Occipital lobe (tissue), 2 donors: Measurements from ENCODE around the gene TACC2. TPM values are rescaled to one million over a fixed set of nuclear protein-coding genes. Genes with fewer than 3 reads are reported as not detected.
"Not testable (repeated sequence)": the region's sequence is repeated elsewhere in the genome, so short reads cannot be mapped to it uniquely, and the experiment has no call there.

Experiments used
- DNase-seq: peaks from one replicate; lab custom pipeline; 2025; lab: John Stamatoyannopoulos, UW
- total RNA-seq: library from RNA; depleted of rRNA; stranded (reverse); fragments of >200 nt; gene quantifications from one replicate; pipeline ENCODE4 v1.2.3, GENCODE V29; 2014

TACC2 gene
- total RNA-seq, 1 donor from 2014 or later: 16.1 TPM

DNA sequence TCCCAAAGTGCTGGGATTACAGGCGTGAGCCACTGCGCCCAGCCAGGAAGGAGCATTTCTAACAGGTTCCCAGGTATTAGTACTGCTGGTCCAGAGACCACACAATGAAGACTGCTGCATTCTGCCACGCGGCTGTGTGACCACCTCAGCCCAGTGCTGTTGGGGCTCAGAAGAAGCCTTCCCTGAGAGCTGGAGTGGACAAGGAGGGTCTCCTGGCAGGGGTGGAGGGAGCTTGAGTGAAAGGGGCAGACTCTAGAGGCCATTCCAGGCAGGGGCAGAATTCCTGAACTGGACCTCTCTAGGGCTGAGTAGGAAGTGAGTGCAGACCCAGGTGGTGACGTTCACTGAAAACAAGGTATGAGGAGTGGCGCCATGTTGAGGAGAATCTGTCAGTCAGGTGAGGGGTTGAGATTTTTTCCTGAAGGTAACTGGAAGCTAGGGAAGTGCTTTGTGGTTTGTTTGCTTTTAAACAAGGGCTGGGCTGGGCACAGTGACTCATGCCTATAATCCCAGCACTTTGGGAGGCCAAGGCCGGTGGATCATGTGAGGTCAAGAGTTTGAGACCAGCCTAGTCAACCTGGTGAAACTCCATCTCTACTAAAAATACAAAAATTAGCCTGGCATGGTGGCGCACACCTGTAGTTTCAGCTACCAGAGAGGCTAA, 67.6 kb downstream of the TACC2 start:
- DNase-seq: no peak

GRCh38 chr10:122057841-122058413, 69.0 kb downstream of the TACC2 start:
- DNase-seq: no peak

DNA sequence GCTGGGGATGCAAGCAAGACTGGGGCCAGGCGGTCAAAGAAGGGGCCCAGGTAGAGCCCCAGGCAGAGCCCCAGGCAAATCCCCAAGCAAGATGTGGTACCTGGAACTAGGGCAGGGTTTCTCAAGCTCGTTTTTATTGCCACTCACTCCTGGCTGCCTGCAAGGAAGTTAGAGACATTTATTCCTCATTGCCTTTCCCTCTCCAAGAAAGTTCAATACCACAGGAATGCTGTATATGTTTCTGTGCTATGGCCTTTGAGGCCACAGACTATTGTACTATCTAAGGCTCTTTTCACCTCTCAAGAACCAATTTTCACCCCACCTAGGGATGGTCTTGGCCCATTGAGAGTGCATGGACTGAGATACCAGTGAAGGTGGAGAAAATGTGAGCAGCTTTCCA, 71.3 kb downstream of the TACC2 start:
- DNase-seq: no peak

GRCh38 chr10:122062831-122063674, 74.1 kb downstream of the TACC2 start:
- DNase-seq: peak; percentile 7

DNA sequence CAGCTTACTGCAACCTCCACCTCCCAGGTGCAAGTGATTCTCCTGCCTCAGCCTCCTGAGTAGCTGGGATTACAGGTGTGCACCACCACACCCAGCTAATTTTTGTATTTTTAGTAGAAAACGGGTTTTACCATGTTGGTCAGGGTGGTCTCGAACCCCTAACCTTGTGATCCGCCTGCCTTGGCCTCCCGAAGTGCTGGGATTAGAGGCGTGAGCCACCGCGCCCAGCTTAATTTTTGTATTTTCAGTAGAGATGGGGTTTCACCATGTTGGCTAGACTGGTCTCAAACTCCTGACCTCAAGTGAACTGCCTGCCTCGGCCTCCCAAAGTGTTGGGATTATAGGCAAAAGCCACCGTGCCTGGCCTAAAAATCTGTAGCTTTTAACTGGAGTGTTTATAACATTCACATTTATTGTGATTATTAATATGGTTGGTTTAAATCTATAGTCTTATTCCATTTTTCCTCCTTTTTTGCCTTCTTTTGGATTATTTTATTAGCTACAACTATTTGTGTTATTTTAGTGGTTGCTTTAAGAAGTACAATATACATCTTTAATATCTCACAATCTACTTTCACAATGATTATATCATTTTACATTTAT, 77.5 kb downstream of the TACC2 start:
- not testable (repeated sequence) for DNase-seq

DNA sequence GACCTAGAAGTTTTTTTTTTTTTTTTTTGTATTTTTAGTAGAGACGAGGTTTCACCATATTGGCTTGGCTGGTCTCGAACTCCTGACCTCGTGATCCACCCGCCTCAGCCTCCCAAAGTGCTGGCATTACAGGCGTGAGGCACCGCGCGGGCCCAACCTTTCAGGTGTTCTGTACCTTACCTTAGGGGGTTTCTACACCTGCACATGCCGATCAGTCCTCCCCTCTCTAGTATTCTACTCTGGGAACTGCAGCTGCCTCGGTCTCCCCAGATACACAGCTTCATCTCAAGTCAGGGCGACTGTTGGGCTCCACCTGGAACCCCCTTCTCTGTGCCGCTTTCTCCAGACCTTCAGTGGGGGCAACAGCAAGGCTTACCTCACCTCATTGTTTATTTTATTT, 79.9 kb downstream of the TACC2 start:
- DNase-seq: no peak

DNA sequence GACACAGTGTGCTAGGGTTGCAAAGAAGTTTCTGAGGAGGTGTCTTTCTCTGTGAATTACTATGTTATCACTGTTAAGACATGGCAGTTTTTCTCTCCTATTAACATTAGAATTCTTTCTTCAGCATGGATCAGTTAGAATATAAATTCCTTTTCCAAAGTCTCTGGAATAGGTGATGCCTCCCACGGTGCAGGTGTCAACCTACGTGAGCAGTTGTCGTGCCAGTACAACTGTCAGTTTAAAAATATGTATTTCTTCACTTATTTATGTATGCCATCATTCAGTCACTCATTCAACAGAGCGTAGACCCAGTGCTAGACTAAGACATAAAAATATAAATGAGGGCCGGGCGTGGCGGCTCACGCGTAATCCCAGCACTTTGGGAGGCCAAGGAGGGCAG, 83.5 kb downstream of the TACC2 start:
- DNase-seq: no peak

DNA sequence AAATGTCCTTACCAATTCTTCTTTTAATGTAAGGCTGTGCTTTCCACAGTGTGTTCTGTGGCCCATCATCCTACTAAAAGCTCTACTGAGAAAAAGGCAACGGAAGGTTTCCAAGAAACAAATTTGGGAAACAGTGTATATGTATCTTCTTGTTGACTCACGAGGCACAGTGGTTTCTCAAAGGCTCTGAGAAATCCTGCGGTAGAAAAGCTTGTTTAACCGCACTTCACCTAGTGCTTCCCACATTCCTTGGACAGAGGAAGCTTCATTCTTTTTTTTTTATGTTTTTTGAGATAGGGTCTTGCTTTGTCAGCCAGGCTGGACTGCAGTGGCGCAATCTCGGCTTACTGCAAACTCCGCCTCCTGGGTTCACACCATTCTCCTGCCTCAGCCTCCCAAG, 84.5 kb downstream of the TACC2 start:
- DNase-seq: no peak

DNA sequence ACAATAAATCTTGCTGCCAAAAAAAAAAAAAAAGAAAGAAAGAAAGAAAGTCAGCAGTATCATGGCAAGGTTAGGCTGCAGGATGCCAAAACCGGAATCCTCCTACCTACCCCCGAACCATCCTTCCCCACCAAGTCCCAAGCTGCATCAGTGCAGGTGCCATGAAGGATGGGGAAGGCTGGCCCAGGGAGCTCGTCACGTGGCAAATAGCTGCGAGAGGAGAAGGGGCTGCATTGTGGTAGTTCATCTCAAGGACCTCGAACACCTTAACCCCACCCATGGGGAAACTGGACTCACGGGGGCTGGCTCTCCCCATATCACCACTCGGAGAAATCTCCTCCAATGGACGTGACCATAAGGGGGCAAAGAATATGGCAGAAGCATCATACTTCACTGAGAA, 86.2 kb downstream of the TACC2 start:
- no peak for DNase-seq

GRCh38 chr10:122075876-122076275, 86.9 kb downstream of the TACC2 start:
- DNase-seq: not testable (repeated sequence)

GRCh38 chr10:122077311-122077875, 88.4 kb downstream of the TACC2 start:
- no peak for DNase-seq

GRCh38 chr10:122078326-122078725, 89.4 kb downstream of the TACC2 start:
- no peak for DNase-seq

- DNase-seq: no peak
Measured at GRCh38 chr10:122078965-122079795, 90.2 kb downstream of the TACC2 start.

DNA sequence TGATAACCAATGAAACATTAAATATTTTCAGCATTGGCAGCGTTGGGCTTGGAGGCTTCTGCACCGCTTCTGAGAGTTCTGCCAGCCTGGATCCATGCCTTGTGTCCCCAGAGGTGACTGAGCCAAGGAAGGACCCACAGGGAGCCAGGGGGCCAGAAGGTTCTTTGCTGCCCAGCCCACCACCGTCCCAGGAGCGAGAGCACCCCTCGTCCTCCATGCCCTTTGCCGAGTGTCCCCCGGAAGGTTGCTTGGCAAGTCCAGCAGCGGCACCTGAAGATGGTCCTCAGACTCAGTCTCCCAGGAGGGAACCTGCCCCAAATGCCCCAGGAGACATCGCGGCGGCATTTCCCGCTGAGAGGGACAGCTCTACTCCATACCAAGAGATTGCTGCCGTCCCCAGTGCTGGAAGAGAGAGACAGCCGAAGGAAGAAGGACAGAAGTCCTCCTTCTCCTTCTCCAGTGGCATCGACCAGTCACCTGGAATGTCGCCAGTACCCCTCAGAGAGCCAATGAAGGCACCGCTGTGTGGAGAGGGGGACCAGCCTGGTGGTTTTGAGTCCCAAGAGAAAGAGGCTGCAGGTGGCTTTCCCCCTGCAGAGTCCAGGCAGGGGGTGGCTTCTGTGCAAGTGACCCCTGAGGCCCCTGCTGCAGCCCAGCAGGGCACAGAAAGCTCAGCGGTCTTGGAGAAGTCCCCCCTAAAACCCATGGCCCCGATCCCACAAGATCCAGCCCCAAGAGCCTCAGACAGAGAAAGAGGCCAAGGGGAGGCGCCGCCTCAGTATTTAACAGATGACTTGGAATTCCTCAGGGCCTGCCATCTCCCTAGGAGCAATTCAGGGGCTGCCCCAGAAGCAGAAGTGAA, 93.9 kb downstream of the TACC2 start:
- no peak for DNase-seq

GRCh38 chr10:122083478-122084025, 94.6 kb downstream of the TACC2 start:
- no peak for DNase-seq

DNA sequence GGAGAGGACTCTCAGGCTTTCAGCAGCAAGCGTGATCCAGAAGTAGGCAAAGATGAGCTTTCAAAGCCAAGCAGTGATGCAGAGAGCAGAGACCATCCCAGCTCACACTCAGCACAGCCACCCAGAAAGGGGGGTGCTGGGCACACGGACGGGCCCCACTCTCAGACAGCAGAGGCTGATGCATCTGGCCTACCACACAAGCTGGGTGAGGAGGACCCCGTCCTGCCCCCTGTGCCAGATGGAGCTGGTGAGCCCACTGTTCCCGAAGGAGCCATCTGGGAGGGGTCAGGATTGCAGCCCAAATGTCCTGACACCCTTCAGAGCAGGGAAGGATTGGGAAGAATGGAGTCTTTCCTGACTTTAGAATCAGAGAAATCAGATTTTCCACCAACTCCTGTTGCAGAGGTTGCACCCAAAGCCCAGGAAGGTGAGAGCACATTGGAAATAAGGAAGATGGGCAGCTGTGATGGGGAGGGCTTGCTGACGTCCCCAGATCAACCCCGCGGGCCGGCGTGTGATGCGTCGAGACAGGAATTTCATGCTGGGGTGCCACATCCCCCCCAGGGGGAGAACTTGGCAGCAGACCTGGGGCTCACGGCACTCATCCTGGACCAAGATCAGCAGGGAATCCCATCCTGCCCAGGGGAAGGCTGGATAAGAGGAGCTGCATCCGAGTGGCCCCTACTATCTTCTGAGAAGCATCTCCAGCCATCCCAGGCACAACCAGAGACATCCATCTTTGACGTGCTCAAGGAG, 95.5 kb downstream of the TACC2 start:
- DNase-seq: no peak

GRCh38 chr10:122085423-122085911, 96.5 kb downstream of the TACC2 start:
- DNase-seq: no peak

- no peak for DNase-seq
Measured at GRCh38 chr10:122086416-122087240, 97.7 kb downstream of the TACC2 start.
